Mononuclear cell (primary cell): ENCODE results near the gene WIPF3. TPM values are rescaled to one million over a fixed set of nuclear protein-coding genes. Genes with fewer than 3 reads are reported as not detected.

Source experiments
- H3K27me3 ChIP-seq: 2 replicates; pipeline ENCODE4 v1.6.0; 2011; ENCODE audit warnings: low read length, control low read depth; ENCODE audit not compliant: insufficient read depth
- H3K4me1 ChIP-seq: 2 replicates; pipeline ENCODE4 v1.5.1; 2011; ENCODE audit warnings: mild to moderate bottlenecking, low read length, control low read depth; ENCODE audit not compliant: insufficient read depth
- H3K4me3 ChIP-seq: 2 replicates; pipeline ENCODE4 v1.5.1; 2011; ENCODE audit warnings: mild to moderate bottlenecking, low read length, moderate library complexity
- H3K9me3 ChIP-seq: 2 replicates; pipeline ENCODE4 v1.5.1; 2011; ENCODE audit warnings: low read depth, mild to moderate bottlenecking, control low read depth, low read length
- total RNA-seq: library from RNA; depleted of rRNA; stranded (reverse); fragments of >200 nt; gene quantifications from one replicate; pipeline ENCODE4 v1.2.3, GENCODE V29; 2012

WIPF3 gene
- total RNA-seq, 1 donor: under 0.01 TPM

- H3K4me1 ChIP-seq: no peaks in the 10 kb centered on the region
- H3K27me3 ChIP-seq: peaks cover 2% of the 10 kb centered on the region
- no peak overlapping the region for H3K4me3 ChIP-seq
- no peaks in the 10 kb centered on the region for H3K9me3 ChIP-seq
These were observed 20.2 kb downstream of the WIPF3 start for GRCh38 chr7:29826530-29826822.

GRCh38 chr7:29826904-29827303, 20.6 kb downstream of the WIPF3 start:
- Histone ChIP-seq H3K9me3 (no peaks in the 10 kb centered on the region), H3K4me1 (no peaks in the 10 kb centered on the region), H3K4me3 (no peak overlapping the region), H3K27me3 (no peaks in the 10 kb centered on the region)

GRCh38 chr7:29831705-29832104, 25.4 kb downstream of the WIPF3 start:
- H3K9me3 ChIP-seq: no peaks in the 10 kb centered on the region
- H3K4me1 ChIP-seq: no peaks in the 10 kb centered on the region
- no peaks in the 10 kb centered on the region for H3K27me3 ChIP-seq
- no peak overlapping the region for H3K4me3 ChIP-seq

GRCh38 chr7:29833929-29834328, 27.6 kb downstream of the WIPF3 start:
- Histone ChIP-seq H3K4me3 (no peak overlapping the region), H3K27me3 (no peaks in the 10 kb centered on the region), H3K9me3 (no peaks in the 10 kb centered on the region), H3K4me1 (no peaks in the 10 kb centered on the region)

GRCh38 chr7:29835718-29836117, 29.4 kb downstream of the WIPF3 start:
- H3K9me3 ChIP-seq: no peaks in the 10 kb centered on the region
- no peak overlapping the region for H3K4me3 ChIP-seq
- no peaks in the 10 kb centered on the region for H3K27me3 ChIP-seq
- no peaks in the 10 kb centered on the region for H3K4me1 ChIP-seq

- H3K4me1 ChIP-seq: no peaks in the 10 kb centered on the region
These were observed 33.0 kb downstream of the WIPF3 start for GRCh38 chr7:29839302-29839701.

GRCh38 chr7:29839921-29840320, 33.6 kb downstream of the WIPF3 start:
- H3K4me3 ChIP-seq: no peak overlapping the region
- no peaks in the 10 kb centered on the region for H3K4me1 ChIP-seq
- no peaks in the 10 kb centered on the region for H3K9me3 ChIP-seq
- H3K27me3 ChIP-seq: no peaks in the 10 kb centered on the region

More at GRCh38 chr7:29839302-29839701, 33.0 kb downstream of the WIPF3 start:
- H3K9me3 ChIP-seq: no peaks in the 10 kb centered on the region
- H3K4me3 ChIP-seq: no peak overlapping the region
- no peaks in the 10 kb centered on the region for H3K27me3 ChIP-seq

GRCh38 chr7:29840701-29841100, 34.4 kb downstream of the WIPF3 start:
- Histone ChIP-seq H3K4me1 (no peaks in the 10 kb centered on the region), H3K27me3 (no peaks in the 10 kb centered on the region), H3K9me3 (no peaks in the 10 kb centered on the region), H3K4me3 (no peak overlapping the region)

GRCh38 chr7:29841926-29842701, 35.8 kb downstream of the WIPF3 start:
- Histone ChIP-seq H3K27me3 (no peaks in the 10 kb centered on the region), H3K4me1 (no peaks in the 10 kb centered on the region), H3K9me3 (no peaks in the 10 kb centered on the region), H3K4me3 (no peak overlapping the region)

- H3K27me3 ChIP-seq: no peaks in the 10 kb centered on the region
- H3K4me3 ChIP-seq: no peak overlapping the region
- no peaks in the 10 kb centered on the region for H3K4me1 ChIP-seq
- no peaks in the 10 kb centered on the region for H3K9me3 ChIP-seq
These were observed 36.8 kb downstream of the WIPF3 start for GRCh38 chr7:29843093-29843492.

- Histone ChIP-seq H3K4me3 (no peak overlapping the region), H3K9me3 (no peaks in the 10 kb centered on the region), H3K4me1 (no peaks in the 10 kb centered on the region), H3K27me3 (no peaks in the 10 kb centered on the region)
These were observed 37.4 kb downstream of the WIPF3 start for GRCh38 chr7:29843726-29844125.

GRCh38 chr7:29844559-29844958, 38.3 kb downstream of the WIPF3 start:
- H3K4me3 ChIP-seq: no peak overlapping the region
- H3K9me3 ChIP-seq: no peaks in the 10 kb centered on the region
- H3K27me3 ChIP-seq: no peaks in the 10 kb centered on the region
- no peaks in the 10 kb centered on the region for H3K4me1 ChIP-seq

GRCh38 chr7:29847496-29847895, 41.2 kb downstream of the WIPF3 start:
- H3K27me3 ChIP-seq: no peaks in the 10 kb centered on the region
- no peaks in the 10 kb centered on the region for H3K4me1 ChIP-seq
- H3K9me3 ChIP-seq: no peaks in the 10 kb centered on the region
- H3K4me3 ChIP-seq: no peak overlapping the region

GRCh38 chr7:29847916-29848315, 41.6 kb downstream of the WIPF3 start:
- Histone ChIP-seq H3K4me3 (no peak overlapping the region), H3K27me3 (no peaks in the 10 kb centered on the region), H3K4me1 (no peaks in the 10 kb centered on the region), H3K9me3 (no peaks in the 10 kb centered on the region)

GRCh38 chr7:29848941-29849340, 42.6 kb downstream of the WIPF3 start:
- Histone ChIP-seq H3K4me1 (no peaks in the 10 kb centered on the region), H3K4me3 (no peak overlapping the region), H3K9me3 (no peaks in the 10 kb centered on the region), H3K27me3 (no peaks in the 10 kb centered on the region)

GRCh38 chr7:29851487-29851886, 45.2 kb downstream of the WIPF3 start:
- no peak overlapping the region for H3K4me3 ChIP-seq
- no peaks in the 10 kb centered on the region for H3K9me3 ChIP-seq
- H3K27me3 ChIP-seq: no peaks in the 10 kb centered on the region
- H3K4me1 ChIP-seq: no peaks in the 10 kb centered on the region
